Lung microvascular endothelial cell (primary cell): ENCODE results near the gene USP31. TPM values are rescaled to one million over a fixed set of nuclear protein-coding genes. Genes with fewer than 3 reads are reported as not detected.
A peak's percentile ranks its signal among the peaks of the same experiment; 100 is the strongest.

Experiments
- DNase-seq, 2 donors: peaks; one replicate each; pipeline versions ENCODE4 v3.0.0 to v3.0.0-alpha.2; 2010; ENCODE audit warnings: low read depth in 2 of 2
- total RNA-seq: library from RNA; depleted of rRNA; stranded (reverse); fragments of >200 nt; gene quantifications from 2 replicates; pipeline ENCODE4 v1.2.1, GENCODE V29; 2014

USP31 gene
- total RNA-seq, 1 donor from 2014 or later = 39.7 TPM

DNA sequence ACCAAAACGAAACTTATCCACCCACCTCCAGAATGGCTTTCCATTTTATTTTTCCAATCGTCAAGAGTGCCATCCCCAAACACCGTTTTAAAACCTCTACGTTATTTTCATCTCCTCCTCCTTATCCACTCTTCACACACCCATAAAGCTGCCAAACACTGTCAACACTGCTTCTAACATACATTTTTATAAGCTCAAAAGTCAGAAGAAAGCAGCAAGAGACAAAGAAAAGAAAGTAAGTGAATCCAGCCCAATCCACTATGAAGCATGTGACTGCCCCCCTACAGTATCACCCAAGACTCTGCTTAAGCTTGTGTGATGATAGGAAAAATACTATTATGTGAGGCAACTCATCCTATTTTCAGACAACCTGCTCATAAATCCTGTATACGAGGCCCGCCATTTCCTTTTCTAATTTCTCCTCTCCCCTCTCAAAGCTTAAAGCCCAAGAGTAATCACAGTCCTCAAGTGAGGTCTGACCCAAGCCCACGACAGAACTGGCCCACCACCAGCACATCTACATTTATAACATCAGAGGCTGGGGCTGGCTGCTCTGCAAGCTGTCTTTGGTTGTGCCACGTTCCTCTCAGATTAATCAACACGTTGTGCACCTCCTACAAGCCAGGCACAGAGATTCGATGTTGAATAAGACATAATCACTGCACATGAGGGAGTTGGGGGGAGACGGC is 16.3 kb downstream of the USP31 start:
- peak; percentile 38 to 54 for DNase-seq

DNA sequence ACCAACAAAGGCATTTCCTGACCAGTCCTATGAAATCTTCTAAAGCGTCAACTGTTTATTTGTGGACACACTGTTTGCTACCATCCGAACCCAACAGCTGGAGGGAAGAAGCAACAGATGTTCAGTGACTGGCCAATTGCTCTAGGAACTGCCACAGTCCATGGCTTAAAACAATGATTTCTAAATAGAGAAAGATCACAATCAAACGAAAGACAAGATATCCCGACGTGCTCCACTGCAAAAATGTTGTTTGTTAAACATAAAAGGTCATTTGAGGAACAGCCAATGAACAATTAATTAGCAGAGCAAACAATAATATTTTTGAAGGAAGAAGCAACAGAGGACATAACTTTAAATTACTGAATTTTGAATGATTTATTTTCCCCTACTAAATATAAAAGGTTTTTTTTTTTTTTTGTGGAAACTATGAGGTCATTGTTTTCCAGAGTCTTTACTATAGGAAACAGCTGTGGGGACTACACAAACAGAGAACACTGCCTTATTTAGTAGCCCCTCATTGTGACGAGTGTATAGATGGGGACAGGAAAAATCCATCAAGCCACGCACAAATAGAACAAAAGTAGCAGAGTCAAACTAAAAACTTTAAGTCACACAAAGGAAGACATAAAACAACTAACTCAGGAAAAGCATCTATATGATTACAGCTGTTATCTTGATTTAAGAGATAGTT is 17.2 kb downstream of the USP31 start:
- peak; percentile 93 to 95 for DNase-seq

DNA sequence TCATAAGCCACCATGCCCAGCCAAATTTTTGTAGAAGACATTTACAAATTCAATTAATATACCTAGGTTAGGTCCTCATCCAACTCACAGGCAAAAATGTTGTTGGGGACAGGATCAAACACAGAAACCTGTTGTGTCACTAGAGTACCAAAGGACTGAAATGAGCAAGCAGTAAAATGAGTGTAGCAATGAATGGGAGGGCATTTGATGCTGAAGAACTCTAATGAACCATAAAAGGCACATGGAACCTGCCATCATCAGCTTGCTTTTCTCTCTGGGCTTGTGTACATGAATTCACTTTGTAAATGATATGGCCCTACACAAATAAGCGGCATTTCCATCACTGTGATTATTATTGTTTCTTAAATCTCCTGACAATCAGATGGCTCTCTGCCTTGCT is 17.8 kb downstream of the USP31 start:
- peak in 1 of 2 donors; percentile 58 for DNase-seq

DNA sequence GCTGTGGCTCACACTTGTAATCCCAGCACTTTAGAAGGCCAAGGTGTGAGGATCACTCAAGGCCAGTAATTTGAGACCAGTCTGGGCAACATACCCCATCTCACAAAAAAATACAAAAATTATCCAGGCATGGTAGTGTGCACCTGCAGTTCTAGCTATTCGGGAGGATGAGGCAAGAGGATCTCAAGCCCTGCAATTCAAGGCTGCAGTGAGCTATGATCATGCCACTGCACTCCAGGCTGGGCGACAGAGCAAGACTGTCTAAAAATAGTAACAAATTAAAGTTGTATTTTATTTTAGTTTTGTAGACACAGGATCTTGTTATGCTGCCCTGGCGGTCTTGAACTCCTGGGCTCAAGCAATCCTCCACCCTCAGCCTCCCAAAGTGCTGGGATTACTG is 18.2 kb downstream of the USP31 start:
- DNase-seq = no peak

DNA sequence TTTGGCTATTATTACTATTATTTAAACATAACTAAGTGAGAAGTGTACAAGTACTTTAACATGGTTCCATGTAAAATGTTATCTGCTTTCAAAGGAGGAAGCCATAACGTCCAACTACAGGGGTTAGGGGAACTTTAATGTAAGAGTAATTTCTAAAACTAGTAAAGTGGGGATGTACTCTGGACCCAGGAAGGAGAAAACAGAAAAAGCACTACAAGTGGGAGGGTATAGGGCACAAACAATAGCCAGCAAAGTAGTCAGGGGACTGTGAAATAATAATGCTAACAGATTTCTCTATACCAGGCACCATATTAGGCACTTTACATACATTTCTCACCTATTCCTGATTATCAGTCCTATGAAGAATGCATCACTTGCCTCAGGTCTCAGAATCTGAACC is 19.6 kb downstream of the USP31 start:
- DNase-seq = no peak

DNA sequence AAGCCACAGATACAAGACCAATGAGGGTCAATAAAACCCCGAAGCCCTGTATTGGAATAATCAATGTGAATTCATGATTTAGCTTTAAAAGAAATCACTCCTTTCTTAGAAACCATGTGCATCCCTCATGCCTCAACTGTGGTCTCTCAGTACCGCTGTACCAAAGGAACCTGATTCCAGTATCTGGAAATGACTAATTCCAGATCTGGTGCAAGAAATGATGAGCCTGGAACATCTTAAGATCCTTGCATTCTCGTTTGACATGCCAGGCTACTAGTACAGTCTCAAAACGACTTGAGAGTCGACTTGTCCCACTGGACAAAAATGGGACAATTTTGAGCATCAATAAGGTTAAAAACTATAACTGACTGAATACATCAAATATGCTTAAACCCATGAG is 21.2 kb downstream of the USP31 start:
- DNase-seq = no peak

DNA sequence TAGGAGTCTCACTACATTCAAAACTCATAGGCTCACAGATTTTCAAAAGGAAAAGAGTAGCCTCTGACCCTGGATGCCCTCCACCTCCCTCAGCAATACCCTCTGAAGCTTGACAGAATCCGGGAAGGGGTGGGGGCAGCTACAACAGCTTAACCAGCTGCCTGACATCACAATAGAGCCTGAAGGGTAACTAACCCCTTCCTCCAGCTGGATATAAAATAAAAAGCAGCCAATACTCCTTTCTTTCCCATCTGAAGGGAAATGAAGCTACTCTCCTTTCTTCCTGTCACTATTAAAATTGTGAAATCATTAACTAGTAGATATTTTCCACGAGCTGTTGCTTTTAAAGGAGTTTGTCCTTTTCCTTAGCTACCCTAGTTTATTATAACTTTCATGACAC is 24.0 kb downstream of the USP31 start:
- DNase-seq = peak; percentile 33 to 56

DNA sequence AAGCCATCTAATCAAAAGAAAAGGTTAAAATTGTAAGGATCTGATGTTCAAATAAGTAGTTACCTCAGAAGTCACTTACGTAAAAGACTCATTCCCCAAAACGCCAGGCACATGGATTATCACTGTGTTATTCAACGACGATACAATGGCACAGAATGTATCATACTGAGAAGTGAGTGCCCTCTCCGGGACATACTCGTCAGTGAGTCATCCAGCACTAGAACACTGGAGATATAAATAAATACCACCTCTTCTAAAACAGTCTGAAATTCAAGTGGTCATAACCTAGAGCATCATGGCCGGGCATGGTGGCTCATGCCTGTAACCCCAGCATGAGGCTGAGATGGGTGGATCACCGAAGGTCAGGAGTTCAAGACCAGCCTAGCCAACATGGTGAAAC is 24.9 kb downstream of the USP31 start:
- peak; percentile 68 to 89 for DNase-seq

DNA sequence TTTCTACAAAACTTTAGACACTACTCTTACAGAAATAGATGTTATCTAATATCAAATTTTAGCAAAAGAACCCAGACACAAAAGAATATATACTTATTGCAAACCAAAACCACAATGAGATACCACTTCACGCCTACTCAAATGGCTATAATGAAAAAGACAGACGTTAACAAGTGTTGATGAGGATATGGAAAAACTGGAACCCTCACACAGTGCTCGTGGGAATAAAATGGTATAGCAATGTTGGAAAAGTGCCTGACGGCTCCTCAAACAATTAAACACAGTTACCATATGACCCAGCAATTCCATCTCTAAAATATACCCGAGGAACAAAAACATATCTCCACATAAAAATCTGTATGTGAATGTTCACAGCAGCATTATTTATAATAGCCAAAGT is 27.1 kb downstream of the USP31 start:
- DNase-seq = no peak

DNA sequence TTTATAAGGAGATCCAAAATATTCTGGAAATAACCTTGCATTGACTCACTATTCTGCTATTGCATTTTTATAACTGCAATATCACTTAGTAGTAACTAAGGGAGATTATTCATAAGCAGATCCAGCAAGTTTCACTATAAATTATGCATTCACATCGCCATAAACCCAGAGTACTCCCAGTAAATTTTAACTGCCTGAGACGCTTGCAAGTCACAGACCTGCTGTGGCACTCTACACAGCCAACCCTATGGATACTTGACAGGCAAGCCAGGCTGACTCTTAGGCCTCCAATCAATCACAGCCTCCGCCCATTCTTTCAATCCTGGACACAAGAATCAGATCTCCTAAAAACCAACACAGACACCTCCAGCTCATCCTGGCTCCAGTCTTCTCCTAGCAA is 28.2 kb downstream of the USP31 start:
- DNase-seq = no peak

DNA sequence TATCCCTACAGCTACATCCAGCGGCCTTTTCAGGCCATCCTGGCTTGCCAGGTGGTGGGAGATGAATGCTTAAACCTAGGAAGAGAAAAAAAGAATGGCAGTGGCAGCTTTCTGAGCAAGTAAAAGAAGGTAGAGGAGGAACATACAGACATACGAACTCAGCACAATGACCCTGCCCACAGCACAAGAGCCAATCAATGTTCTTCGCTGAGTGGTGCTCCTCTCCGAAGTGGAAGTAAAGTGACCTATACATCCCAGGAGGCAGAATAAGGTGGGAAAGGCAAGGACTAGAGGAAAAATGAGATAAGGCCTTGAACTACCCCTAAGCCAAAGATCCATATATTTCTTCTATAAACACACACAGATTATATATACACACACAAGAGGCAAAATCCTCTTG is 28.7 kb downstream of the USP31 start:
- no peak for DNase-seq

DNA sequence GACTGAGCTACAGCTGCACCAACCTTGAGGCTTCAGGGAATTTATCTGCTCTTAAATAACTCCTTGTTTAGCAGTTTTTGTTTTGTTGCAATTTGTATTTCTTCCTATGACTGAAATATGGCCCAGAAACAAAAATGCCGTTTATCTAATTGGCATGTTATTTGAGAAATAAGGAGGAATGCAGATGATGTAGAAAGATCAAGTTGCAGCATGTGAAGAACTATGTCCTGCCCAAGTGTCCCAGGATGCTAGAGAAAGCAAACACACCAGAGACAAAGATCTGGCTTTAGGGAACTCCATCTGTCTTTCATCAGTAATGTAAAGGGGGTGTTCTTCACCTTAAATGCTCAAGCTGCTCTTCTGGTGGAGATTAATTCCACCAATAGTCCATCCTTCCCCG is 29.7 kb downstream of the USP31 start:
- no peak for DNase-seq

DNA sequence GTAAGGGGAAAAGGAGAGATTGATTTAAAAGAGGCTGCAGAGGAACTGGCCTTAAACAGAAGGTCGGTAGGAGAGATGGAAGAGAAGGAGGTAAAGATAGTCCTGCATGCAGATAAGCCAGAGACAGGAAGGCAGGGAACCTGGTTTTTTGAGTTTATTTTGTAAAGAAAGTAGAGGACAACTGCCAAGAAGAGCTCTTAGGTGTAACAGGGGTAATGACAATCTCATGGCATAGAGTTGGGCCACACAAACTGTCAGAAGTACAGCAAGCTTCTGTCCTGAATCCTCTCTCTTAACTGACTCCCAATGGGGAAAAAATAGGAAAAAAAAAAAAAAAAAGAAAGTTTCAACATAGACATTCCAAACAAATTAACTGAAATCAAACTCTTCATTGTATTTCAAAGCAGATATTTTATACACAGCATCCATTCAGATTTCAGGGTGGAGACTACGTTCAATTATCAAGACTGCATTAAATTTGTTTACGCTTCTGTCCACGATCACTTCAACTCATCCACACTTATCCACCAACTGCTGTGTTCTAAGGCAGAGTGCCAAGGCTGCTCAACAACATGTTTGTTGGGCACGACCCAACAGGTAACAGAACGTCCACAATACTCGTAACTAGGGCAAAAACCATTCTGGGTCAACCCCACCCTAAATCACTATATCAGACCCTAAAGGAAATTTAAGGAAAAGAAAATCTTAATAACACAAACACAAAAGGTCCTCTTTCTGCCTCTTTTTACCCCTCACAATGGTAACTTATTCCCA is 34.9 kb downstream of the USP31 start:
- DNase-seq = peak in 1 of 2 donors; percentile 45

DNA sequence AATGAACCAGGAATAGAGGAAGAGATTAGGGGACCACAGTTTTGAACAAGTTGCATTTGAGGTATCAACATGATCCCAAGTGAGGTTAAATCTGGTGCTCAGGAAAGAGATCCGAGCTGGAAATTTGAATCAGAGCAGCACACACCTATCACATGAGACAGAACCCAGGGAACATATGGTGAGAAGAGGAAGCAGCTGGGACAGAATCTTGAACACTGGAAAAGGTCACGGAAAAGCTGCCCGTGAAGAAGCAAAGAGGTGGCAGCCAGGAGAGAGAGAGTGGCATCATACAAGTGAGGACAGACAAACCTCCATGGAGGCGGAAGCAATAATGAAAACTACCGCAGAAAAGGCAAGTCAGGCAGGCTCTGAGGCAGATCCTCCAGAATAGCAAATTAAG is 36.1 kb downstream of the USP31 start:
- no peak for DNase-seq

DNA sequence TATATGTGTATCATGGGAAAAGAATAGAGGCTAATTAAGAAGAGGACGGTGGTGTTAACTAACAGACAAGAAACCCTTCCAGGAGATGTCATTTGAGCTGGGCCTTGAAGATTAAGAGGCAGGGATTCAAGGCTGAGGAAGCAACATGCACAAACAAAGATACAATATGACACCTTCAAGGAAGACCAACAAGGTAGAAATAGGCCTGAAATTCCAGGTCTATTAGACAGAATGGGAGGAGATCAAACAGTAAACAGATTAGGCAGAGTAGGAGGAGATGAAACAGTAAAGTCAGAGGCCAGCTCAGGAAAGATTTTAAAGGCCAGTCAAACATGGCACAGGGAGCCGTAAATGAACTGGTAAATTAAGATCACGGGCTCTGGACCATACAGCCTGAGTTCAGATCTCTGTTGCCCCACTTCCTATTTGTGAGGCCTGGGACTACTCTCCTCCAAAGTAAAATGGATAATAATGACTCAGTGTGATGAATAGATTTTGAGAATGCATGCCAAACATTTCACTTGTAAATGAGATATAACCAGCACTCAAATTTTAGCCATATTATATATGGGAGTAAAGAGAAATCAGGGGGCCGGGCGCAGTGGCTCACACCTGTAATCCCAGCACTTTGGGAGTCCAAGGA is 38.9 kb downstream of the USP31 start:
- no peak for DNase-seq

DNA sequence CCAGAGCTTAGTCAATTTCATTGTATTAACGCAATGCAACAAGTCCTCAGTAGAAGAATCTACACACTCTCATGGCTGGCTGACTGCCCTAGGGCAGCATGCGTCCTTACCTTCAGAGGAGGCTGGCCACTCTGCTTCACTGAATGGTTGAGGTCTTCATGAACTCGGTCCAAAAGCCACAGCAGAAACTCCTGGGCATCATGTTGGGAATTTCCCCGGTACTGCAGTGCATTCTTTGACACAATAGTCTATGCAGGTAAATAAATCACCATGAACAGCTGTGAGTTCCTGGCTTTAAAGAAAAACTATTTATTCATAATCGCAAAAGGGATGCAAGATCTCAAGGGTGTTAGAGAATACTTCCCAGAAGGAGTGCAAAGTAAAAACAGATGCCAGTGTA is 41.3 kb downstream of the USP31 start:
- DNase-seq = peak; percentile 40 to 47

DNA sequence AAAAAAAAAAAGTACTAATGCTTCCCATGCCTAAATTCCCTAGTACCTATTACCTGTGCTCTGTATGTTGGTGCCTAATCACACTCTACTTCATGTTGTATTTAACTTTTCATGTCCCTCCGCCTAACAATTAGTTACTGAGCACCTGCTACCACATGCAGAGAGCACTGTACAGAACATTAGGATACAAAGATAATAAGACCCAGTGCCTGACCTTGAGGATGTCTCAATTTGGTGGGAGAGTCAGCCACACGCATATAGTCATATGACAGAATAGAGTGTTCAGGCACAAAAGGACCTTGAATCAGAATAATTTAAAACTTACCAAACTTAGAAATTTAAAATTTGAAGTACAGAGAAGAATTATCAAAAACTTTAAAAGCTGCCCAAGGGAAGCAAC is 42.1 kb downstream of the USP31 start:
- DNase-seq = no peak

DNA sequence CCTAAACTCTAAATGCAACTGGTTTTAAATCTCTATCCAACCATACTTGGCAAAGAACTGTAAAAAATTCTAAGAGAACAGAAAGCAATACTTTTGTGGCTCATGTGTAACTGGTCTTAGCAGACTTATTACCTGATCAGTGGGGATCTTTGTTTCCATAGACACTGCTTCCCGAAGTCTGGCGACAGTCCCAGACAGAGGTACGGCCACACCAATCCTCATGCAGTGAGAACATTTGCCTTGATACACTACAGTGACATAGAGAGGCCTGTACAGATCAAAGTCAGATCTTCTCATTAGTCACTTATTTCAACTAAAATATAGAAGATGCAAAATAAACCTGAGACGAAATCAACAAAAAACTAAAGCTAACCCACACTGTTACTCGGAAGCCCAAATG is 43.9 kb downstream of the USP31 start:
- no peak for DNase-seq

DNA sequence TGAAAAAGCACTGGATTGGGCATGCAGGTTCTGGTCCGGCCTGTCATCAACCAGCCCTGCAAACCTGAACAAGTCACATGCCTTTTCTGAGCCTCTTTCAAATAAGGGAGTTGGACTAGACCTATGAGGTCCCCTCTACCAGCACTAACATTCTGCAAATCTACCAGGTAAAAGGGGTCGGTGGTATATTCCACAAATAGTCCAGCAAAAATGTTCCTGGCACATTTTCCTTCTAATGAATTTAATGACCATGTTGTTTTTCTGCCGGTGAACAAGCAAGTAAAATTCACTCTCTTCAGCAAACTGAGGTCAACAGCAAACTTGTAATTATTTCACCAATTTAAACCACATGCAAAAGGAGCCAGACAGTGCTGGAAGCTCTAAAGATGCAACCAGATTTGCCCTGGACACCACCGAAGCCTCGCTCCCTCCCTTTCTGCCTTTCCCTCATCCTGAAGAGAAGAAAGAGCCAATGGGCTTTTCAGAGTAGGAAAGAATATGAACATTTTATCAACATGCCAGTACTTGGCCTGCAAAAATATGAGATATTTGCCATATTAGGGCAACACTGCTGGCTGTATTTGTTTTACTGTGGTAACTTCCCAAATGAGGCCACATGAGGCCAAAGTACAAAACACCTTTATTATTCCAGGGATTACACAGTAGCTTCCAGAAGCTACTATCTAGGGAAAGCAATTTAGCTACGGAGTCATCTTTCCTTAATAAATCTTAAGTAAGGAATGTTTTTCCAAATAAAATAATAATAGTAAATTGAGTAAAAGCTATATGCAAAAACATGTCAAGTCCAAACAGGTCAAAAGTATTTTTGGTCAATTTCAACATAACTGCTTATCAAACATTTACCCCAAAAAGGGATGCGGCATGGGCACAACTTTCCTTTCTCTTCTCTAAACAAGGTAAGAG is 45.0 kb downstream of the USP31 start:
- DNase-seq = peak in 1 of 2 donors; percentile 74

DNA sequence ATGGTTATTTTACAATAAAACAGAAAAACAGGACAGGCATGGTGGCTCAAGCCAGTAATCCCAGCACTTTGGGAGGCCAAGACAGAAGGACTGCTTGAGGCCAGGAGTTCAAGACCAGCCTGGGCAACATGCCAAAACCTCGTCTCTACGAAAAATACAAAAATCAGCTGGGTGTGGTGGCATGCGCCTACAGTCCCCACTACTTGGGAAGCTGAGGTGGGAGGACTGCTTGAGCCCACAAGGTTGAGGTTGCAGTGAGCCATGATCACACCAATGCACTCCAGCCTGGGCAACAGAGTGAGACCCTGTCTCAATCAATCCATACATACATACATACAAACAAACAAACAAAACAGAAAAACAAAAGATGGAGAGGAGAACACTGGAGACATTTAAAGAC is 45.6 kb downstream of the USP31 start:
- no peak for DNase-seq

DNA sequence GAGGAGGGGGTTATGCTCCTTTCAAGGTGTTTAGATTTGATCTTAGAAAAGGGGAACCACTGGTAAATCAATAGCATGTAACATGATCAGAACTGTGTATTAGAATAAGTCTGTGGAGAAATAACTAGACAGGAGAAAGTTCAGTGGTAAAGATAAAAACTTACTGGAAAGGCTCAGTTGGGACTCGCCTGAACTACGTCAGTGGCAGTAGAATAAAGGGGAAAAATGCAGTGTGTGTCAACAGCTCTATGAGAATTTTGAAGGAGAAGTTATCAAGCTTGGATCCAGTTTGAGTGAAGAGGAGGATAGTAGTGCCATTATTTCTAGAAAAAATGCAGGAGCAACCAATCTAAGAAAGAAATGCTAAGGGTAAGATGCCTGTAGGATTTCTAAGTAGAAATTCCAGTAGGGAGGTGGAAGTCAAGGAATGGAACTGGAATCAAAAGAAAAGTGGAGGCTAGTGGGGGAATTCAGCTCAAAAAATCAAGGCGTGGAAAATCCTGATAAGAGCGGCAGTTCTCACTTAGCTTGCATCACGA is 48.2 kb downstream of the USP31 start:
- DNase-seq = no peak
